Osteocyte (in vitro differentiated cells): ENCODE measurements around the gene HOXA7. TPM values are rescaled to one million over a fixed set of nuclear protein-coding genes. Genes with fewer than 3 reads are reported as not detected.

Experiments used
- DNase-seq: peaks from one replicate; pipeline ENCODE4 v3.0.0; 2021; ENCODE audit warnings: mixed read lengths; ENCODE audit not compliant: unreplicated experiment; ENCODE audit errors: extremely low spot score
- H3K27ac Mint-ChIP-seq: one replicate; pipeline ENCODE4 v1.8.0; 2021; ENCODE audit warnings: mild to moderate bottlenecking, mixed read lengths; ENCODE audit not compliant: unreplicated experiment
- H3K27me3 Mint-ChIP-seq: one replicate; pipeline ENCODE4 v1.8.0; 2021; ENCODE audit warnings: mixed read lengths; ENCODE audit not compliant: unreplicated experiment
- H3K36me3 Mint-ChIP-seq: one replicate; pipeline ENCODE4 v1.8.0; 2021; ENCODE audit warnings: mixed read lengths; ENCODE audit not compliant: unreplicated experiment
- H3K4me1 Mint-ChIP-seq: one replicate; pipeline ENCODE4 v1.8.0; 2021; ENCODE audit warnings: mixed read lengths; ENCODE audit not compliant: unreplicated experiment
- H3K4me3 Mint-ChIP-seq: one replicate; pipeline ENCODE4 v1.8.0; 2021; ENCODE audit warnings: mild to moderate bottlenecking, moderate library complexity, mixed read lengths; ENCODE audit not compliant: unreplicated experiment
- H3K9me3 Mint-ChIP-seq: one replicate; pipeline ENCODE4 v1.8.0; 2021; ENCODE audit warnings: mixed read lengths; ENCODE audit not compliant: unreplicated experiment
- CTCF ChIP-seq: fragments of 200-600 bp; sonication (generic); IDR thresholded peaks from 2 replicates; pipeline ENCODE4 v1.5.0; 2021; ENCODE audit warnings: antibody characterized with exemption, mild to moderate bottlenecking, moderate library complexity
- total RNA-seq: library from RNA; stranded (reverse); gene quantifications from 2 replicates; pipeline ENCODE4 v1.2.1, GENCODE V29; 2021

The HOXA7 gene
- total RNA-seq, 1 donor from 2014 or later, result not detected

GRCh38 chr7:27111042-27111750 is 45.3 kb downstream of the HOXA7 start:
- H3K36me3 Mint-ChIP-seq, result no peaks in the 10 kb centered on the region
- DNase-seq, result no peak
- no peak overlapping the region for H3K4me3 Mint-ChIP-seq
- peaks cover 84% of the 10 kb centered on the region for H3K27me3 Mint-ChIP-seq
- no peak for TF ChIP-seq CTCF
- no peak overlapping the region for H3K27ac Mint-ChIP-seq
- peaks cover 10% of the 10 kb centered on the region for H3K4me1 Mint-ChIP-seq
- H3K9me3 Mint-ChIP-seq, result no peaks in the 10 kb centered on the region

GRCh38 chr7:27110186-27111031 is 46.1 kb downstream of the HOXA7 start:
- Mint-ChIP-seq H3K4me3 (no peak overlapping the region), H3K27me3 (peaks cover 86% of the 10 kb centered on the region), H3K36me3 (no peaks in the 10 kb centered on the region), H3K4me1 (peaks cover 9% of the 10 kb centered on the region), H3K9me3 (no peaks in the 10 kb centered on the region), H3K27ac (no peak overlapping the region)
- DNase-seq, result no peak
- TF ChIP-seq CTCF, result no peak

- peak; percentile 40 for DNase-seq
- Mint-ChIP-seq H3K9me3 (no peaks in the 10 kb centered on the region), H3K4me1 (peaks cover 9% of the 10 kb centered on the region), H3K27me3 (peaks cover 86% of the 10 kb centered on the region), H3K4me3 (no peak overlapping the region), H3K36me3 (no peaks in the 10 kb centered on the region), H3K27ac (no peak overlapping the region)
- TF ChIP-seq CTCF, result no peak
Observed at GRCh38 chr7:27109466-27110185, 46.8 kb downstream of the HOXA7 start.

- peaks cover 9% of the 10 kb centered on the region for H3K4me1 Mint-ChIP-seq
Observed at GRCh38 chr7:27108390-27109127, 47.9 kb downstream of the HOXA7 start.

More at GRCh38 chr7:27108390-27109127, 47.9 kb downstream of the HOXA7 start:
- H3K27ac Mint-ChIP-seq, result no peak overlapping the region
- peaks cover 92% of the 10 kb centered on the region for H3K27me3 Mint-ChIP-seq
- no peaks in the 10 kb centered on the region for H3K36me3 Mint-ChIP-seq
- peak; percentile 75 for DNase-seq
- no peak overlapping the region for H3K4me3 Mint-ChIP-seq
- no peaks in the 10 kb centered on the region for H3K9me3 Mint-ChIP-seq
- TF ChIP-seq CTCF, result no peak
